ENCODE data around the gene RAB3GAP2. TPM values are rescaled to one million over a fixed set of nuclear protein-coding genes. Genes with fewer than 3 reads are reported as not detected.

RAB3GAP2 gene
- total RNA-seq, 2 experiments from 2014 or later = 34.7 to 39.4 TPM

GRCh38 chr1:220099826-220100225, 172.4 kb downstream of the RAB3GAP2 start:
- TF ChIP-seq, protein P1, sequence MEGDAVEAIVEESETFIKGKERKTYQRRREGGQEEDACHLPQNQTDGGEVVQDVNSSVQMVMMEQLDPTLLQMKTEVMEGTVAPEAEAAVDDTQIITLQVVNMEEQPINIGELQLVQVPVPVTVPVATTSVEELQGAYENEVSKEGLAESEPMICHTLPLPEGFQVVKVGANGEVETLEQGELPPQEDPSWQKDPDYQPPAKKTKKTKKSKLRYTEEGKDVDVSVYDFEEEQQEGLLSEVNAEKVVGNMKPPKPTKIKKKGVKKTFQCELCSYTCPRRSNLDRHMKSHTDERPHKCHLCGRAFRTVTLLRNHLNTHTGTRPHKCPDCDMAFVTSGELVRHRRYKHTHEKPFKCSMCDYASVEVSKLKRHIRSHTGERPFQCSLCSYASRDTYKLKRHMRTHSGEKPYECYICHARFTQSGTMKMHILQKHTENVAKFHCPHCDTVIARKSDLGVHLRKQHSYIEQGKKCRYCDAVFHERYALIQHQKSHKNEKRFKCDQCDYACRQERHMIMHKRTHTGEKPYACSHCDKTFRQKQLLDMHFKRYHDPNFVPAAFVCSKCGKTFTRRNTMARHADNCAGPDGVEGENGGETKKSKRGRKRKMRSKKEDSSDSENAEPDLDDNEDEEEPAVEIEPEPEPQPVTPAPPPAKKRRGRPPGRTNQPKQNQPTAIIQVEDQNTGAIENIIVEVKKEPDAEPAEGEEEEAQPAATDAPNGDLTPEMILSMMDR (IDR thresholded peaks at IDR 0.05) = no peak

More at GRCh38 chr1:220099826-220100225, 172.4 kb downstream of the RAB3GAP2 start:
- H3K27ac Mint-ChIP-seq = no peak overlapping the region
- peaks cover 82% of the 10 kb centered on the region for H3K36me3 Mint-ChIP-seq (ENCODE audit: low read depth)
- H3K9me3 Mint-ChIP-seq = no peaks in the 10 kb centered on the region
- Histone ChIP-seq H3K36me3 (ENCODE audit: insufficient read depth, low read length) (peaks cover 46% of the 10 kb centered on the region), H3K9me3 (ENCODE audit: control insufficient read depth in 1 of 2, insufficient read depth in 1 of 2, low read length in 2 of 2) (no peaks in the 10 kb centered on the region), H3K4me1 (ENCODE audit: insufficient read depth, low read length) (peaks cover 12% of the 10 kb centered on the region), H3K27me3 (ENCODE audit: control insufficient read depth in 1 of 2, insufficient read depth in 2 of 2, low read length in 2 of 2) (no peaks in the 10 kb centered on the region), H3K4me3 (ENCODE audit: low read length) (no peak overlapping the region), H3K27ac (ENCODE audit: low read depth in 1 of 2, low read length in 2 of 2) (no peak overlapping the region)
- CTCF ChIA-PET = interaction anchor here (1.5 to 1.8 kb wide), 2 partner anchors 14 to 21 kb away, joined by 3 to 4 read pairs; no protein-coding TSS in a partner anchor
- peaks cover 15% of the 10 kb centered on the region for H3K4me1 Mint-ChIP-seq (ENCODE audit: low read depth)
- intact Hi-C loops (cut with DNase I, micrococcal nuclease) = loop anchor here in 1 of 2 experiments (5.0 to 10.0 kb wide), 2 partner anchors 925 to 1813 kb away; partner anchors contain the start of genes LYPLAL1 and RRP15
- no peak for DNase-seq
- H3K27me3 Mint-ChIP-seq = no peaks in the 10 kb centered on the region
- ATAC-seq (ENCODE audit: poor library complexity) = no peak
- H3K4me3 Mint-ChIP-seq = no peak overlapping the region
- POLR2A ChIA-PET = interaction anchor here (1.1 kb wide), 1 partner anchor 10 kb away, joined by 3 read pairs; the partner anchor contains the start of gene BPNT1

Small RNA genes lying within 50 kb of the gene (microRNA-seq; reads per million reads assigned to microRNA genes)
- gene MIR194-1 (ENCODE audit: borderline microRNAs expressed, borderline replicate concordance) (not detected), gene MIR215 (ENCODE audit: borderline microRNAs expressed, borderline replicate concordance) (1.2 reads per million), gene MIR664A (ENCODE audit: borderline microRNAs expressed, borderline replicate concordance) (316 reads per million, percentile 76 among the genes with 10 or more reads in this experiment)

Other genes starting within 250 kb of the RAB3GAP2 start
- gene EPRS1, start 225.9 kb downstream of the RAB3GAP2 start, total RNA-seq = 10 to 100 TPM; 37.4 to 39.6 TPM
- gene BPNT1, start 182.7 kb downstream of the RAB3GAP2 start, total RNA-seq = 1 to 10 TPM; 1.1 to 2.5 TPM
- gene IARS2, start 178.3 kb downstream of the RAB3GAP2 start, total RNA-seq = 10 to 100 TPM; 18.9 to 19.0 TPM

Data from CD4-positive, alpha-beta T cell (primary cell).